A549 (cell line): ENCODE results near the gene NEDD9.

ENCODE experiments used
- CTCF ChIP-seq: fragments of >200 bp; sonication (Bioruptor Twin); formaldehyde crosslinking; IDR thresholded peaks from 3 replicates; pipeline ENCODE4 v1.5.1; 2016
- EHMT2 ChIP-seq: fragments of 200-600 bp; sonication (generic); IDR thresholded peaks from 2 replicates; pipeline ENCODE4 v1.6.1; 2016; ENCODE audit warnings: antibody characterized with exemption, low read depth, mild to moderate bottlenecking, moderate library complexity
- PHF8 ChIP-seq: fragments of 200-600 bp; sonication (generic); IDR thresholded peaks from 2 replicates; pipeline ENCODE4 v1.6.1; 2016; ENCODE audit warnings: low read depth, mild to moderate bottlenecking, antibody characterized with exemption, moderate library complexity, borderline replicate concordance
- POLR2AphosphoS2 ChIP-seq: conservative IDR thresholded peaks from 2 replicates; pipeline ENCODE4 v1.6.1; 2012; ENCODE audit warnings: low read length, improper control_type of control experiment, inconsistent platforms
- RCOR1 ChIP-seq: fragments of 150-350 bp; IDR thresholded peaks from 2 replicates; pipeline ENCODE4 v1.6.1; 2014; ENCODE audit warnings: antibody characterized with exemption, low read length, low read depth

- TF ChIP-seq RCOR1 (no peak), CTCF (no peak), POLR2AphosphoS2 (no peak; the same call in 1 of the 2 replicates), EHMT2 (no peak), PHF8 (no peak)
These were observed 16.7 kb downstream of the NEDD9 start for GRCh38 chr6:11215773-11216172.
